ENCODE measurements around the gene CA10. TPM values are rescaled to one million over a fixed set of nuclear protein-coding genes. Genes with fewer than 3 reads are reported as not detected.

The CA10 gene
- total and polyA plus RNA-seq, 2 of the 4 experiments (the other 2 are of a cell fraction): not detected

DNA sequence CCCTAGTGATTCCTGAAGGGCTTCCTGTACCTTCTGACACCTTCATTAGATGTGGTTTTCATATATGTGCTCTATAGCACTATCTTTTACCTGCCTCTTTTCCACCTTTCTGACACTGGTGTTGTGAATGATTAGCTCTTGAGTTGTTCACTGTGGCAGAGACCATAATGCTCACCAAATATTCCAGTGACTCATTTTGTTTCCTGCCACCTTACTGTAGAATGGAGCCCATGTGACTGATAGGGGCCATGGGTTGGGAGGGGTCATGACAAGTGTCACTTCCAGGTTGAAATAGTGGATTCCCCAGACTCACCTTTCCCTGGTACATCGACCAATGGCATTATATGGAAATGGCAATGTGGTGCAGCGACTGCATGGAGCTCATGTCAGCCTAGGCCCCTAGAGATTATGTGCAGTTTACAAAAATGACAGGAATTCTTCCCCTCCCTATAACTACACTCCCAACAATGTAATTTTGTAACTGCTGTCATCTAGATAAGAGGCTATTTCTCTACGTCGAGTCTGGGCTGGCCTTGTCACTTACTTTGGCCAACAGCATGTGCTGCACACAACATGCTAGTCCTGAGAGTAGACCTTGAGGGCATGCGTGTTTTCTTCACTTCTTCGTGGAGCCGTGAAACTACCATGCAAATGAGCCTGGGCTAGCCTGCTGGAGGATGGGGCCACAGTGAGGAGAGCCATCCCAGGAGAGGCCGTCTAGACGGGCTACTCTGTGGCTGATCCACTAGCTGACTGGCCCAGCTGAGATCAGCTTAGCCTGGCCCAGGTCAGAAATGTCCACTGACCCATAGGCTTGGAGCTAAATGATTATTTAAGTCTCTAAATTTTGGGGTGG is 409.5 kb downstream of the CA10 start:
- Histone ChIP-seq H3K56ac (ENCODE audit: extremely low read depth, insufficient read depth, low read length) (no peak overlapping the region), H3K9me3 (ENCODE audit: control insufficient read depth, insufficient read depth, low read length) (peaks cover 3% of the 10 kb centered on the region; the same call in 1 of the 2 replicates), H2AK9ac (replicated peaks; ENCODE audit: low read depth, low read length, poor library complexity) (no peak overlapping the region), H3K4me3 (ENCODE audit: insufficient read depth, low read depth, low read length) (no peak overlapping the region), H3K4ac (ENCODE audit: low read depth, low read length) (no peak overlapping the region), H4K20me1 (ENCODE audit: insufficient read depth, low read length) (no peaks in the 10 kb centered on the region), H3K9me1 (ENCODE audit: insufficient read depth, low read length) (no peaks in the 10 kb centered on the region), H3K79me1 (ENCODE audit: low read depth in 1 of 2, low read length in 2 of 2) (no peaks in the 10 kb centered on the region), H3K14ac (replicated peaks; ENCODE audit: low read depth, low read length) (no peak overlapping the region), H3K18ac (ENCODE audit: low read depth, low read length) (no peak overlapping the region), H4K8ac (ENCODE audit: low read depth in 2 of 2, low read length in 2 of 2) (no peak overlapping the region), H2AFZ (replicated peaks; ENCODE audit: low read length, poor library complexity) (no peak overlapping the region), H3K27ac (ENCODE audit: insufficient read depth, low read length) (no peak overlapping the region), H2BK20ac (ENCODE audit: low read depth, low read length) (no peak overlapping the region), H3K23ac (ENCODE audit: low read depth, low read length) (no peak overlapping the region), H3K36me3 (ENCODE audit: control insufficient read depth, insufficient read depth, low read length) (no peaks in the 10 kb centered on the region), H3K4me2 (ENCODE audit: low read depth, low read length) (no peak overlapping the region), H2AK5ac (ENCODE audit: low read depth, low read length) (no peak overlapping the region), H4K91ac (ENCODE audit: insufficient read depth, low read depth, low read length) (no peak overlapping the region), H4K5ac (ENCODE audit: low read depth, low read length) (no peak overlapping the region), H3K4me1 (ENCODE audit: control insufficient read depth, insufficient read depth, low read length) (no peaks in the 10 kb centered on the region), H2BK5ac (ENCODE audit: low read depth, low read length, poor library complexity, severe bottlenecking) (no peak overlapping the region), H3K9ac (ENCODE audit: low read depth, low read length) (no peak overlapping the region), H3K27me3 (ENCODE audit: control insufficient read depth, insufficient read depth, low read length) (no peaks in the 10 kb centered on the region), H2BK15ac (ENCODE audit: low read depth, low read length) (no peak overlapping the region), H2BK120ac (ENCODE audit: low read depth, low read length) (no peak overlapping the region)
- WGBS, 2 experiments (ENCODE audit: extremely low coverage in 2 of 2, insufficient read length in 1 of 2): no CpG with 5 or more reads among the region's 9 CpGs
- BruUV-seq (replicated peaks): no TSS peak
- TF ChIP-seq CEBPB (IDR thresholded peaks at IDR 0.05; ENCODE audit: low read depth, low read length): no peak
- TF ChIP-seq, protein P1, sequence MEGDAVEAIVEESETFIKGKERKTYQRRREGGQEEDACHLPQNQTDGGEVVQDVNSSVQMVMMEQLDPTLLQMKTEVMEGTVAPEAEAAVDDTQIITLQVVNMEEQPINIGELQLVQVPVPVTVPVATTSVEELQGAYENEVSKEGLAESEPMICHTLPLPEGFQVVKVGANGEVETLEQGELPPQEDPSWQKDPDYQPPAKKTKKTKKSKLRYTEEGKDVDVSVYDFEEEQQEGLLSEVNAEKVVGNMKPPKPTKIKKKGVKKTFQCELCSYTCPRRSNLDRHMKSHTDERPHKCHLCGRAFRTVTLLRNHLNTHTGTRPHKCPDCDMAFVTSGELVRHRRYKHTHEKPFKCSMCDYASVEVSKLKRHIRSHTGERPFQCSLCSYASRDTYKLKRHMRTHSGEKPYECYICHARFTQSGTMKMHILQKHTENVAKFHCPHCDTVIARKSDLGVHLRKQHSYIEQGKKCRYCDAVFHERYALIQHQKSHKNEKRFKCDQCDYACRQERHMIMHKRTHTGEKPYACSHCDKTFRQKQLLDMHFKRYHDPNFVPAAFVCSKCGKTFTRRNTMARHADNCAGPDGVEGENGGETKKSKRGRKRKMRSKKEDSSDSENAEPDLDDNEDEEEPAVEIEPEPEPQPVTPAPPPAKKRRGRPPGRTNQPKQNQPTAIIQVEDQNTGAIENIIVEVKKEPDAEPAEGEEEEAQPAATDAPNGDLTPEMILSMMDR (conservative IDR thresholded peaks at IDR 0.05; ENCODE audit: low read depth, low read length): no peak
- TF ChIP-seq POLR2A (IDR thresholded peaks at IDR 0.05; ENCODE audit: low read depth, low read length): no peak
- TF ChIP-seq SMC3 (IDR thresholded peaks at IDR 0.05; ENCODE audit: low read depth, low read length): no peak
- no peak for TF ChIP-seq FOS (IDR thresholded peaks at IDR 0.05; ENCODE audit: low read depth, low read length)
- intact Hi-C loops (cut with micrococcal nuclease): no loop called here
- dilution Hi-C loops (cut with HindIII; ENCODE audit: low sequenced_read_pairs, unreplicated experiment): no loop called here
- ATAC-seq (ENCODE audit: low read depth) (no peak), DNase-seq (no peak)
- ChIA-PET CTCF (no interaction called here), POLR2A (ENCODE audit: unreplicated experiment) (no interaction called here)
- in situ Hi-C loops (cut with MboI; ENCODE audit: low sequenced_read_pairs): no loop called here
